ENCODE measurements around the gene RDH8.

GRCh38 chr19:9991425-9992191 lies 21.7 kb upstream of the RDH8 start:
- TF ChIP-seq, protein P1, sequence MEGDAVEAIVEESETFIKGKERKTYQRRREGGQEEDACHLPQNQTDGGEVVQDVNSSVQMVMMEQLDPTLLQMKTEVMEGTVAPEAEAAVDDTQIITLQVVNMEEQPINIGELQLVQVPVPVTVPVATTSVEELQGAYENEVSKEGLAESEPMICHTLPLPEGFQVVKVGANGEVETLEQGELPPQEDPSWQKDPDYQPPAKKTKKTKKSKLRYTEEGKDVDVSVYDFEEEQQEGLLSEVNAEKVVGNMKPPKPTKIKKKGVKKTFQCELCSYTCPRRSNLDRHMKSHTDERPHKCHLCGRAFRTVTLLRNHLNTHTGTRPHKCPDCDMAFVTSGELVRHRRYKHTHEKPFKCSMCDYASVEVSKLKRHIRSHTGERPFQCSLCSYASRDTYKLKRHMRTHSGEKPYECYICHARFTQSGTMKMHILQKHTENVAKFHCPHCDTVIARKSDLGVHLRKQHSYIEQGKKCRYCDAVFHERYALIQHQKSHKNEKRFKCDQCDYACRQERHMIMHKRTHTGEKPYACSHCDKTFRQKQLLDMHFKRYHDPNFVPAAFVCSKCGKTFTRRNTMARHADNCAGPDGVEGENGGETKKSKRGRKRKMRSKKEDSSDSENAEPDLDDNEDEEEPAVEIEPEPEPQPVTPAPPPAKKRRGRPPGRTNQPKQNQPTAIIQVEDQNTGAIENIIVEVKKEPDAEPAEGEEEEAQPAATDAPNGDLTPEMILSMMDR (IDR thresholded peaks at IDR 0.05) = no peak
- TF ChIP-seq EZH2 (IDR thresholded peaks at IDR 0.05) = no peak
